Heart left ventricle (tissue), 16 donors: ENCODE results near the gene WHAMM. TPM values are rescaled to one million over a fixed set of nuclear protein-coding genes. Genes with fewer than 3 reads are reported as not detected.
A peak's percentile ranks its signal among the peaks of the same experiment; 100 is the strongest.

Experiments used
- ATAC-seq, 4 donors: fragments of 200-7000 bp; cut with Tn5 transposase; one replicate each; pipeline ENCODE4 v1.9.1; 2020 to 2022; ENCODE audit warnings: moderate library complexity in 4 of 4, mild to moderate bottlenecking in 3 of 4, moderate number of reproducible peaks in 1 of 4
- DNase-seq, 5 donors: peaks; one replicate each; pipeline ENCODE4 v3.0.0-alpha.2; 2020
- H3K27ac ChIP-seq, 12 donors: fragments of 200-600 bp; sonication (generic) in 4 of 12; one replicate each; pipeline versions ENCODE4 v1.5.0 to v1.8.0; 2016 to 2022; ENCODE audit warnings: mild to moderate bottlenecking in 2 of 12
- H3K27me3 ChIP-seq, 9 donors: fragments of 200-600 bp; sonication (generic) in 2 of 9; one replicate each; pipeline versions ENCODE4 v1.5.1 to v1.8.0; 2016 to 2022; ENCODE audit warnings: mild to moderate bottlenecking in 3 of 9
- H3K36me3 ChIP-seq, 9 donors: fragments of 200-600 bp; sonication (generic) in 2 of 9; one replicate each; pipeline versions ENCODE4 v1.5.0 to v1.8.0; 2018 to 2022; ENCODE audit warnings: mild to moderate bottlenecking in 2 of 9
- H3K4me1 ChIP-seq, 12 donors: fragments of 200-600 bp; sonication (generic) in 4 of 12; one replicate each; pipeline versions ENCODE4 v1.5.0 to v1.8.0; 2016 to 2022; ENCODE audit warnings: mild to moderate bottlenecking in 3 of 12
- H3K4me3 ChIP-seq, 12 donors: fragments of 200-600 bp; sonication (generic) in 4 of 12; one replicate each; pipeline versions ENCODE4 v1.5.0 to v1.8.0; 2017 to 2022; ENCODE audit warnings: mild to moderate bottlenecking in 9 of 12, moderate library complexity in 4 of 12
- H3K9me3 ChIP-seq, 12 donors: fragments of 200-600 bp; sonication (generic) in 4 of 12; one replicate each; pipeline versions ENCODE4 v1.5.0 to v1.8.0; 2016 to 2022; ENCODE audit warnings: mild to moderate bottlenecking in 1 of 12
- POLR2A ChIP-seq, 2 donors: fragments of 450-650 bp; IDR thresholded peaks; one replicate each; pipeline ENCODE4 v1.6.1; 2017; ENCODE audit warnings: antibody characterized with exemption in 2 of 2, mild to moderate bottlenecking in 2 of 2, moderate library complexity in 2 of 2
- WGBS, 4 donors: extraction: QIAGEN DNeasy Blood & Tissue Kit in 2 of 4; methylation state at CpG; one replicate each; pipeline versions ENCODE4 v1.1.5 to v1.1.7; 2013 to 2018; 5-methylcytosine and 5-hydroxymethylcytosine counted together
- intact Hi-C, 10 donors: fragments of 100-400 bp; cut with DNase I; formaldehyde crosslinking; loops; one replicate each; pipeline versions ENCODE4 v1.11.1 to v1.14.2; 2022
- long read RNA-seq, 3 donors: library from polyadenylated mRNA; unstranded; transcript quantifications; one replicate each; pipeline ENCODE4 v2.0.0, GENCODE V29; 2020 to 2021
- polyA plus RNA-seq, 2 donors: library from polyadenylated mRNA; stranded (reverse); fragments of 200-250 nt; gene quantifications; one replicate each; pipeline ENCODE4 v1.2.3, GENCODE V29; 2013
- total RNA-seq, 9 donors: library from RNA; depleted of rRNA in 2 of 9; stranded (reverse); fragments of >200 nt in 2 of 9; fragmentation: NEBNext Ultra II Directional in 3 of 9; extraction: Animal tissue kit (Norgen Biotek cat#: 25700) in 3 of 9; gene quantifications; one replicate each; pipeline versions ENCODE4 v1.1.0 to v1.2.4, GENCODE V29; 2016 to 2023
- TF ChIP-seq, protein P1 (sequence below), 12 donors: fragments of 200-600 bp; sonication (generic) in 4 of 12; IDR thresholded peaks; one replicate each; pipeline versions ENCODE4 v1.5.0 to v1.8.0; 2018 to 2022; ENCODE audit warnings: antibody characterized with exemption in 12 of 12, mild to moderate bottlenecking in 5 of 12
- donor health status: ischemic (EF 13 %, LVEDD 7.1; RV severe dilation, severe dysfunction).
- donor health status: healthy with polysubstance abuse.
- donor health status: DM: no; HTN: yes; CAD: no.
- donor health status: DM: no; HTN: no; CAD: no.
- donor health status: ischemic (EF 25% LVEDD 6.9; RV normal size, moderate dysfunction).
- donor health status: ischemic (EF 25% LVEDD 5.7; RV mildly dilated, moderate dysfunction).
- donor health status: healthy.
- donor health status: DM: yes; HTN: yes; CAD: no.
- donor health status: ischemic (EF 35%, LVEDD 5.7; RV mildly dilated, moderate dysfunction).
- donor health status: nonischemic (EF 11% LVEDD 7.7; RV severe dilation, severe dysfunction).
- donor health status: DM: yes; HTN: yes; CAD: no.
- donor health status: PGD.
- donor health status: ischemic (EF 29% LVEDD 5.4; RV normal size, mild dysfunction).
- donor health status: nonischemic (EF 23%, LVEDD 6.1; RV moderate dilation, normal function).

Gene WHAMM, protein sequence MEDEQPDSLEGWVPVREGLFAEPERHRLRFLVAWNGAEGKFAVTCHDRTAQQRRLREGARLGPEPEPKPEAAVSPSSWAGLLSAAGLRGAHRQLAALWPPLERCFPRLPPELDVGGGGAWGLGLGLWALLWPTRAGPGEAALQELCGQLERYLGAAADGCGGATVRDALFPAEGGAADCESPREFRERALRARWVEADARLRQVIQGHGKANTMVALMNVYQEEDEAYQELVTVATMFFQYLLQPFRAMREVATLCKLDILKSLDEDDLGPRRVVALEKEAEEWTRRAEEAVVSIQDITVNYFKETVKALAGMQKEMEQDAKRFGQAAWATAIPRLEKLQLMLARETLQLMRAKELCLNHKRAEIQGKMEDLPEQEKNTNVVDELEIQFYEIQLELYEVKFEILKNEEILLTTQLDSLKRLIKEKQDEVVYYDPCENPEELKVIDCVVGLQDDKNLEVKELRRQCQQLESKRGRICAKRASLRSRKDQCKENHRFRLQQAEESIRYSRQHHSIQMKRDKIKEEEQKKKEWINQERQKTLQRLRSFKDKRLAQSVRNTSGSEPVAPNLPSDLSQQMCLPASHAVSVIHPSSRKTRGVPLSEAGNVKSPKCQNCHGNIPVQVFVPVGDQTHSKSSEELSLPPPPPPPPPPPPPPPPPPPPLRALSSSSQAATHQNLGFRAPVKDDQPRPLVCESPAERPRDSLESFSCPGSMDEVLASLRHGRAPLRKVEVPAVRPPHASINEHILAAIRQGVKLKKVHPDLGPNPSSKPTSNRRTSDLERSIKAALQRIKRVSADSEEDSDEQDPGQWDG
- total RNA-seq (1 to 10 TPM; 4.6 to 9.1 (median 6.3) TPM), polyA plus RNA-seq (1 to 10 TPM; 2.8 to 7.4 TPM)
- long read RNA-seq, donor 1, full-length matches to known transcripts = 1 of 12 reads
- long read RNA-seq, donor 1, partial matches to known transcripts = 7 of 12 reads
- long read RNA-seq, donor 1, other reads (novel, unspliced or antisense) = 4 of 12 reads
- long read RNA-seq, donor 2, partial matches to known transcripts = 2 of 3 reads
- long read RNA-seq, donor 2, other reads (novel, unspliced or antisense) = 1 of 3 reads
- long read RNA-seq, donor 3, full-length matches to known transcripts = 3 of 16 reads
- long read RNA-seq, donor 3, partial matches to known transcripts = 11 of 16 reads
- long read RNA-seq, donor 3, other reads (novel, unspliced or antisense) = 2 of 16 reads

DNA sequence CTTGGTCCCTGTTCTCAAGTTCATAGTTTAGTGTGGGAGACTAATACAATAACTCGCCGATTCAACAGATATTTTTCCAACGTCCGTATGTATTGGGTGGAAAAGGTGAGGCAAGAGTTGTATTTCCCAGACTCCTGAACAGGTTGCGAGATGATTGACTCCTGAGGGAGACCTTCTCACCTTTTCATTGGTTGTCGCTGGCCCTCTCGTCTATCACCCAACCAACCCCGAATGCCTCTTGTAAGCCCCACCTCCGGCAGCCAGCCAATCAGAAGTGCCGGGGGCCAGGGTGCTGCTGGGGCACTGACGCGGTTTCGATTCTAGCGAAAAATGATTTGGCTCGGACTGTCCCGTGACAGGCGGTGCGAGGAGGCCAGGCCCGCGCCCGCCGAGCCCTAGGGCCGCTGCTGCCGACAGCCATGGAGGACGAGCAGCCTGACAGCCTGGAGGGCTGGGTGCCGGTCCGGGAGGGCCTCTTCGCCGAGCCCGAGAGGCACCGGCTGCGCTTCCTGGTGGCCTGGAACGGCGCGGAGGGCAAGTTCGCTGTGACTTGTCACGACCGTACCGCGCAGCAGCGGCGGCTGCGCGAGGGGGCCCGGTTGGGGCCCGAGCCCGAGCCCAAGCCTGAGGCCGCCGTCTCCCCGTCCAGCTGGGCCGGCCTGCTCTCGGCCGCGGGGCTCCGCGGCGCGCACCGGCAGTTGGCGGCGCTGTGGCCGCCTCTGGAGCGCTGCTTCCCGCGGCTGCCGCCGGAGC lies at the start of gene WHAMM:
Gene WHAMM, plus strand, starts transcription at position 321 of the 753 bp plus-strand sequence. Its CDS starts 99 bp downstream, at position 420.
- TF ChIP-seq POLR2A (IDR thresholded peaks at IDR 0.05) = peak; percentile 90 to 96
- TF ChIP-seq, protein P1, sequence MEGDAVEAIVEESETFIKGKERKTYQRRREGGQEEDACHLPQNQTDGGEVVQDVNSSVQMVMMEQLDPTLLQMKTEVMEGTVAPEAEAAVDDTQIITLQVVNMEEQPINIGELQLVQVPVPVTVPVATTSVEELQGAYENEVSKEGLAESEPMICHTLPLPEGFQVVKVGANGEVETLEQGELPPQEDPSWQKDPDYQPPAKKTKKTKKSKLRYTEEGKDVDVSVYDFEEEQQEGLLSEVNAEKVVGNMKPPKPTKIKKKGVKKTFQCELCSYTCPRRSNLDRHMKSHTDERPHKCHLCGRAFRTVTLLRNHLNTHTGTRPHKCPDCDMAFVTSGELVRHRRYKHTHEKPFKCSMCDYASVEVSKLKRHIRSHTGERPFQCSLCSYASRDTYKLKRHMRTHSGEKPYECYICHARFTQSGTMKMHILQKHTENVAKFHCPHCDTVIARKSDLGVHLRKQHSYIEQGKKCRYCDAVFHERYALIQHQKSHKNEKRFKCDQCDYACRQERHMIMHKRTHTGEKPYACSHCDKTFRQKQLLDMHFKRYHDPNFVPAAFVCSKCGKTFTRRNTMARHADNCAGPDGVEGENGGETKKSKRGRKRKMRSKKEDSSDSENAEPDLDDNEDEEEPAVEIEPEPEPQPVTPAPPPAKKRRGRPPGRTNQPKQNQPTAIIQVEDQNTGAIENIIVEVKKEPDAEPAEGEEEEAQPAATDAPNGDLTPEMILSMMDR (IDR thresholded peaks at IDR 0.05) = peak in 3 of 12 donors; percentile 8 to 35 (median 23)
- WGBS, 4 donors = 0 to 1% (median 0%) methylated on average over 21 to 67 of the region's 67 CpGs
- H3K4me1 ChIP-seq = peaks cover 0 to 51% (median 33%) of the 10 kb centered on the region in 12 donors

DNA sequence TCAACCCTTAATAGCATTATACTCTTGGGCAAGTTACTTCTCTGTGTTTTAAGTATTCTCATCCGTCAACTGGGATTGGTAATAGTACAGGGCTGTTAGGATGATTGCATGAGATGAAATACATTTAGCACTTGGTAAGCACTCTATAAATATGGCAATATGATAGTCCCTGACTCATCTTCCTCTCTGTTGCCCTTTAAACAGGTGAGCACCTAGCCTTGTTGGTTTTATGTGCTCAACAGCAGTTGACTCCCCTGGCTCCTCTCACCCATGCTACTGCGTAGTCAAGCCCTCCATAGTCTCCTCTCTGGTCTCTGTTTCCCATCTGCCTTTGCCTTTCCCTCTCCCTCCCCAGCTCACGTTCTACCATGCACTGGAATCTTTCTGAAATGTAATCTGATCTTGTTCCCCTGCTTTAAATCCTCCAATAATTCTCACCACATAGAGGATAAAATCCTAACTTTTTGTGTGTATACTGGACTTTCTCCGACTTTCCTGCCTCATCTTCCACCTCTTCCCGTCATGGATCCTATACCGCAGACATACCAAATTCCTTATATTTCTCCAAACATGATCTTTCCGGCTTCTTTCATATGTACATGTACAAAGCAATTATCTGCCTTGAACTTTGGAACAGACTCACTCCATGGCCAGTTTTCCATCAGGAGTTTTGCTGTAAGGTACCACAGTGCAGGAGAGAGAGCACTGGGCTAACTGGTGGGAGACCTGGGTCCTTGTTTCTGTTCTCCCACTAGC lies 45.9 kb upstream of the WHAMM start:
- 91 to 93% (median 92%) methylated on average over 7 of the region's 7 CpGs for WGBS, 4 donors
- DNase-seq = no peak
- Histone ChIP-seq H3K9me3 (no peaks in the 10 kb centered on the region), H3K27ac (no peak overlapping the region), H3K4me1 (peaks cover 0 to 8% (median 0%) of the 10 kb centered on the region in 12 donors), H3K27me3 (no peaks in the 10 kb centered on the region), H3K4me3 (no peak overlapping the region), H3K36me3 (peaks cover 0 to 99% (median 62%) of the 10 kb centered on the region in 9 donors)
- no peak for ATAC-seq
- intact Hi-C loops = loop anchor here in 2 of 10 donors (2.0 to 10.0 kb wide), 2 partner anchors 29 to 71 kb away; no protein-coding TSS in a partner anchor
- TF ChIP-seq POLR2A (IDR thresholded peaks at IDR 0.05) = no peak
- TF ChIP-seq, protein P1 (IDR thresholded peaks at IDR 0.05) = no peak

More for the DNA sequence above, at the start of gene WHAMM:
- Histone ChIP-seq H3K9me3 (no peaks in the 10 kb centered on the region), H3K36me3 (peaks cover 0 to 21% (median 16%) of the 10 kb centered on the region in 9 donors), H3K4me3 (peak within 1 kb of the TSS; percentile 71 to 99 (median 89)), H3K27me3 (no peaks in the 10 kb centered on the region), H3K27ac (peak within 1 kb of the TSS; percentile 96 to 100 (median 99))
- ATAC-seq = peak; percentile 93 to 97 (median 95)
- intact Hi-C loops = loop anchor here in 6 of 10 donors (5.0 to 10.0 kb wide), 4 partner anchors 55 to 275 kb away; no protein-coding TSS in a partner anchor
- DNase-seq = peak; percentile 98 to 99 (median 99)

DNA sequence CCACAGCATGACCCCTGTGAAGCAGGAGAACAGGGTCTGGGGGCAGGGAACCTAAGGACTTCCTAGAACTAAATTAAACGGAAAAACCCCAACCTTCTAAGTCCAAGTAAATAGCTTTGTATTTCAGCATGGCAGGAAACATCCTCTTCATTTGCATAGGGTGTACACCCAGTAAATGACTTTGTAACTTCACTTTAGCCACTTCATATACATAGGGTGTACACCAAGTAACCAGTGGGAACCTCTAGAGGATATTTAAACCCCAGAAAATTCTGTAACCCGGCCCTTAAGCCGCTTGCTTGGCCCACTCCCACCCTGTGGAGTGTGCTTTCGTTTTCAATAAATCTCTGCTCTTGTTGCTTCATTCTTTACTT lies 45.3 kb upstream of the WHAMM start:
- Histone ChIP-seq H3K4me3 (no peak overlapping the region), H3K36me3 (peaks cover 0 to 99% (median 57%) of the 10 kb centered on the region in 9 donors), H3K27me3 (no peaks in the 10 kb centered on the region), H3K27ac (no peak overlapping the region), H3K4me1 (peaks cover 0 to 8% (median 0%) of the 10 kb centered on the region in 12 donors), H3K9me3 (no peaks in the 10 kb centered on the region)
- TF ChIP-seq, protein P1 (IDR thresholded peaks at IDR 0.05) = no peak
- TF ChIP-seq POLR2A (IDR thresholded peaks at IDR 0.05) = no peak
- DNase-seq (no peak), ATAC-seq (no peak)
- intact Hi-C loops = loop anchor here in 1 of 10 donors (10.0 kb wide), 1 partner anchor 71 kb away; no protein-coding TSS in a partner anchor
- WGBS, 4 donors = 87 to 91% (median 88%) methylated on average over 4 of the region's 4 CpGs
